Limb (tissue), 2 donors: Measurements from ENCODE around the gene IFITM5.

ENCODE experiments used
- DNase-seq, 2 donors: peaks; one replicate each; pipeline ENCODE4 v3.0.0-alpha.2; 2016; ENCODE audit errors: extremely low spot score in 2 of 2

Gene IFITM5

GRCh38 chr11:284105-285020 lies 15.0 kb downstream of the IFITM5 start:
- peak in 1 of 2 donors; percentile 23 for DNase-seq

GRCh38 chr11:283405-284104 lies 15.8 kb downstream of the IFITM5 start:
- no peak for DNase-seq

- no peak for DNase-seq
These were observed 16.5 kb downstream of the IFITM5 start for GRCh38 chr11:282630-283360.

- DNase-seq: peak in 1 of 2 donors; percentile 17
These were observed 17.2 kb downstream of the IFITM5 start for GRCh38 chr11:282171-282570.

- peak in 1 of 2 donors; percentile 20 for DNase-seq
These were observed 17.7 kb downstream of the IFITM5 start for GRCh38 chr11:281486-282161.

GRCh38 chr11:280706-281485 lies 18.4 kb downstream of the IFITM5 start:
- peak in 1 of 2 donors; percentile 38 for DNase-seq

- peak in 1 of 2 donors; percentile 38 for DNase-seq
These were observed 19.2 kb downstream of the IFITM5 start for GRCh38 chr11:279966-280705.

GRCh38 chr11:279040-279965 lies 20.0 kb downstream of the IFITM5 start:
- no peak for DNase-seq

GRCh38 chr11:278001-278951 lies 21.1 kb downstream of the IFITM5 start, which contains the start of gene NLRP6:
NLRP6 (plus strand) TSS chr11:278407; CDS start chr11:278570, 163 bp downstream.
- peak in 1 of 2 donors; percentile 27 for DNase-seq

- DNase-seq: no peak
These were observed 23.1 kb downstream of the IFITM5 start for GRCh38 chr11:276219-276618.

GRCh38 chr11:272931-273198 lies 26.5 kb downstream of the IFITM5 start:
- no peak for DNase-seq

GRCh38 chr11:272195-272930 lies 27.0 kb downstream of the IFITM5 start:
- no peak for DNase-seq

GRCh38 chr11:271319-271715 lies 28.0 kb downstream of the IFITM5 start:
- no peak for DNase-seq

- no peak for DNase-seq
These were observed 28.6 kb downstream of the IFITM5 start for GRCh38 chr11:270451-271318.

GRCh38 chr11:269146-269890 lies 30.0 kb downstream of the IFITM5 start:
- no peak for DNase-seq
